Brain microvascular endothelial cell (primary cell): ENCODE measurements around the gene NAPEPLD.

Experiments
- DNase-seq: peaks from one replicate; pipeline ENCODE4 v3.0.0-alpha.2; 2020
- H3K27ac ChIP-seq: fragments of 250-450 bp; sonication (Bioruptor Pico); 2 replicates; pipeline ENCODE4 v1.5.1; 2020; ENCODE audit warnings: mild to moderate bottlenecking, moderate library complexity
- H3K27me3 ChIP-seq: fragments of 250-450 bp; sonication (Bioruptor Pico); replicated peaks from 2 replicates; pipeline ENCODE4 v1.5.1; 2020; ENCODE audit warnings: mild to moderate bottlenecking
- H3K36me3 ChIP-seq: fragments of 250-450 bp; sonication (Bioruptor Pico); replicated peaks from 2 replicates; pipeline ENCODE4 v1.5.1; 2020; ENCODE audit warnings: mild to moderate bottlenecking
- H3K4me3 ChIP-seq: 2 replicates; pipeline ENCODE4 v1.5.1; 2011; ENCODE audit warnings: low read depth, mild to moderate bottlenecking, control low read depth, low read length, moderate library complexity
- CTCF ChIP-seq: IDR thresholded peaks from 2 replicates; pipeline ENCODE4 v1.5.1; 2011; ENCODE audit warnings: low read depth, mild to moderate bottlenecking, moderate library complexity, low read length, control low read depth, inconsistent platforms; ENCODE audit errors: missing control alignments
- in situ Hi-C: cut with HindIII; loops from 2 replicates; pipeline ENCODE4 v1.10.0; 2017; ENCODE audit warnings: low sequenced_read_pairs, low pct_ligation_motif_present

Gene NAPEPLD

GRCh38 chr7:103143868-103144267, 5.0 kb downstream of the NAPEPLD start:
- Histone ChIP-seq H3K4me3 (no peak overlapping the region), H3K36me3 (no peaks in the 10 kb centered on the region), H3K27ac (no peak overlapping the region), H3K27me3 (no peaks in the 10 kb centered on the region)
- no peak for DNase-seq
- TF ChIP-seq CTCF: no peak
- in situ Hi-C loops: no loop called here

GRCh38 chr7:103142494-103142893, 6.4 kb downstream of the NAPEPLD start:
- no peaks in the 10 kb centered on the region for H3K27me3 ChIP-seq
- H3K4me3 ChIP-seq: no peak overlapping the region
- TF ChIP-seq CTCF: no peak
- in situ Hi-C loops: no loop called here
- H3K27ac ChIP-seq: no peak overlapping the region
- no peaks in the 10 kb centered on the region for H3K36me3 ChIP-seq
- no peak for DNase-seq

- Histone ChIP-seq H3K27ac (no peak overlapping the region), H3K4me3 (no peak overlapping the region), H3K27me3 (no peaks in the 10 kb centered on the region), H3K36me3 (no peaks in the 10 kb centered on the region)
- no peak for TF ChIP-seq CTCF
- no peak for DNase-seq
- in situ Hi-C loops: no loop called here
Measured at GRCh38 chr7:103141753-103142404, 7.0 kb downstream of the NAPEPLD start.

GRCh38 chr7:103140685-103141084, 8.2 kb downstream of the NAPEPLD start:
- in situ Hi-C loops: no loop called here

GRCh38 chr7:103140061-103140460, 8.8 kb downstream of the NAPEPLD start:
- no peaks in the 10 kb centered on the region for H3K36me3 ChIP-seq
- TF ChIP-seq CTCF: no peak
- DNase-seq: no peak
- H3K27ac ChIP-seq: no peak overlapping the region
- H3K27me3 ChIP-seq: no peaks in the 10 kb centered on the region
- in situ Hi-C loops: no loop called here
- no peak overlapping the region for H3K4me3 ChIP-seq

More at GRCh38 chr7:103140685-103141084, 8.2 kb downstream of the NAPEPLD start:
- H3K27ac ChIP-seq: no peak overlapping the region
- no peak for TF ChIP-seq CTCF
- no peak overlapping the region for H3K4me3 ChIP-seq
- H3K27me3 ChIP-seq: no peaks in the 10 kb centered on the region
- no peak for DNase-seq
- H3K36me3 ChIP-seq: no peaks in the 10 kb centered on the region
